GM13976 (cell line): Measurements from ENCODE around the gene LPP.

Source experiments
- DNase-seq: peaks from one replicate; pipeline ENCODE4 v3.0.0; 2012; ENCODE audit warnings: low spot score
- CTCF ChIP-seq: IDR thresholded peaks from 2 replicates; pipeline ENCODE4 v1.5.1; 2012; ENCODE audit warnings: borderline replicate concordance, mild to moderate bottlenecking; ENCODE audit not compliant: insufficient read depth; ENCODE audit errors: extremely low read depth, missing control alignments, control extremely low read depth
- in situ Hi-C: fragments of 300-500 bp; cut with MboI; formaldehyde crosslinking; loops from one replicate; pipeline ENCODE4 v1.12.0; 2022; ENCODE audit warnings: low sequenced_read_pairs, mixed read lengths, inconsistent platforms; ENCODE audit not compliant: unreplicated experiment

LPP gene

GRCh38 chr3:188554404-188554803 lies 400.4 kb downstream of the LPP start:
- DNase-seq, result no peak
- no peak for TF ChIP-seq CTCF

GRCh38 chr3:188557235-188557634 lies 403.3 kb downstream of the LPP start:
- in situ Hi-C loops, result no loop called here
- DNase-seq, result no peak
- TF ChIP-seq CTCF, result no peak

More at GRCh38 chr3:188554404-188554803, 400.4 kb downstream of the LPP start:
- in situ Hi-C loops, result no loop called here

GRCh38 chr3:188558343-188559071 lies 404.6 kb downstream of the LPP start:
- in situ Hi-C loops, result no loop called here
- TF ChIP-seq CTCF, result no peak
- DNase-seq, result no peak

- no peak for DNase-seq
- TF ChIP-seq CTCF, result no peak
- in situ Hi-C loops, result no loop called here
Observed at GRCh38 chr3:188559072-188559429, 405.1 kb downstream of the LPP start.

- DNase-seq, result no peak
- no peak for TF ChIP-seq CTCF
- in situ Hi-C loops, result no loop called here
Observed at GRCh38 chr3:188559856-188560255, 405.9 kb downstream of the LPP start.

- no peak for DNase-seq
- in situ Hi-C loops, result no loop called here
- no peak for TF ChIP-seq CTCF
Observed at GRCh38 chr3:188562144-188562543, 408.2 kb downstream of the LPP start.
